PC-9 (cell line): ENCODE measurements around the gene CROCC.

Experiments
- CTCF ChIP-seq: fragments of 200-600 bp; sonication (generic); conservative IDR thresholded peaks from 2 replicates; pipeline ENCODE4 v1.6.1; 2017; ENCODE audit warnings: mixed run types, antibody characterized with exemption, mild to moderate bottlenecking, moderate library complexity
- EZH2 ChIP-seq: fragments of 200-600 bp; sonication (generic); IDR thresholded peaks from 2 replicates; pipeline ENCODE4 v1.8.0; 2017; ENCODE audit warnings: antibody characterized with exemption, low read depth

GRCh38 chr1:16938351-16939321, 16.9 kb downstream of the CROCC start:
- TF ChIP-seq CTCF (no peak), EZH2 (no peak)
